H9 (cell line): Measurements from ENCODE around the gene SGCE. TPM values are rescaled to one million over a fixed set of nuclear protein-coding genes. Genes with fewer than 3 reads are reported as not detected.

Experiments used
- DNase-seq: peaks from one replicate; pipeline ENCODE4 v3.0.0-alpha.2; 2017
- H2AFZ ChIP-seq: one replicate; pipeline ENCODE4 v1.6.1; 2013; ENCODE audit warnings: mild to moderate bottlenecking, low read length, control low read depth, moderate library complexity
- H2AK5ac ChIP-seq: 2 replicates; pipeline ENCODE4 v1.6.1; 2013; ENCODE audit warnings: low read length, control low read depth, mixed read lengths; ENCODE audit not compliant: insufficient read length
- H2BK120ac ChIP-seq: one replicate; pipeline ENCODE4 v1.6.1; 2013; ENCODE audit warnings: low read depth, mild to moderate bottlenecking, low read length, control low read depth, inconsistent platforms; ENCODE audit not compliant: poor library complexity, severe bottlenecking
- H2BK12ac ChIP-seq: 2 replicates; pipeline ENCODE4 v1.6.1; 2013; ENCODE audit warnings: low read length, control low read depth, mixed read lengths, low read depth; ENCODE audit not compliant: insufficient read length
- H2BK15ac ChIP-seq: 2 replicates; pipeline ENCODE4 v1.6.1; 2013; ENCODE audit warnings: low read depth, low read length, control low read depth
- H2BK20ac ChIP-seq: one replicate; pipeline ENCODE4 v1.6.1; 2013; ENCODE audit warnings: low read depth, mild to moderate bottlenecking, low read length, control low read depth, inconsistent platforms; ENCODE audit not compliant: poor library complexity, severe bottlenecking
- H2BK5ac ChIP-seq: 2 replicates; pipeline ENCODE4 v1.6.1; 2013; ENCODE audit warnings: low read length, control low read depth, mixed read lengths; ENCODE audit not compliant: insufficient read length
- H3K14ac ChIP-seq: 2 replicates; pipeline ENCODE4 v1.6.1; 2013; ENCODE audit warnings: low read length, control low read depth; ENCODE audit not compliant: insufficient read depth
- H3K18ac ChIP-seq: 2 replicates; pipeline ENCODE4 v1.6.1; 2013; ENCODE audit warnings: low read depth, mild to moderate bottlenecking, mixed read lengths, low read length, control low read depth; ENCODE audit not compliant: insufficient read length
- H3K23ac ChIP-seq: 2 replicates; pipeline ENCODE4 v1.6.1; 2013; ENCODE audit warnings: low read length, control low read depth, mixed read lengths, low read depth; ENCODE audit not compliant: insufficient read length
- H3K23me2 ChIP-seq: 2 replicates; pipeline ENCODE4 v1.6.1; 2013; ENCODE audit warnings: low read depth, mild to moderate bottlenecking, mixed read lengths, low read length, control low read depth; ENCODE audit not compliant: insufficient read length, poor library complexity, severe bottlenecking
- H3K27ac ChIP-seq: 2 replicates; pipeline ENCODE4 v1.5.1; 2013; ENCODE audit warnings: low read length, control low read depth, mixed read lengths, low read depth; ENCODE audit not compliant: insufficient read length
- H3K27me3 ChIP-seq: 2 replicates; pipeline ENCODE4 v1.6.1; 2013; ENCODE audit warnings: low read length, control low read depth, inconsistent platforms; ENCODE audit not compliant: insufficient read depth
- H3K4ac ChIP-seq: 2 replicates; pipeline ENCODE4 v1.6.1; 2013; ENCODE audit warnings: low read depth, mild to moderate bottlenecking, control low read depth, inconsistent platforms, low read length, moderate library complexity
- H3K4me1 ChIP-seq: 2 replicates; pipeline ENCODE4 v1.6.1; 2013; ENCODE audit warnings: low read length, control low read depth, inconsistent platforms; ENCODE audit not compliant: insufficient read depth
- H3K4me2 ChIP-seq: 2 replicates; pipeline ENCODE4 v1.6.1; 2013; ENCODE audit warnings: low read length, control low read depth, mixed read lengths; ENCODE audit not compliant: insufficient read length, insufficient read depth
- H3K56ac ChIP-seq: 2 replicates; pipeline ENCODE4 v1.6.1; 2013; ENCODE audit warnings: low read depth, mild to moderate bottlenecking, mixed read lengths, low read length, control low read depth; ENCODE audit not compliant: insufficient read length
- H3K79me1 ChIP-seq: 2 replicates; pipeline ENCODE4 v1.6.1; 2013; ENCODE audit warnings: low read depth, mild to moderate bottlenecking, moderate library complexity, low read length, control low read depth, inconsistent platforms; ENCODE audit not compliant: insufficient read depth, poor library complexity, severe bottlenecking
- H3K79me2 ChIP-seq: 2 replicates; pipeline ENCODE4 v1.6.1; 2013; ENCODE audit warnings: low read length, control low read depth, inconsistent platforms; ENCODE audit not compliant: insufficient read depth
- H3K9ac ChIP-seq: 2 replicates; pipeline ENCODE4 v1.6.1; 2013; ENCODE audit warnings: low read length, control low read depth, mixed read lengths; ENCODE audit not compliant: insufficient read length; ENCODE audit errors: extremely low read depth
- H3K9me3 ChIP-seq: one replicate; pipeline ENCODE4 v1.6.1; 2013; ENCODE audit warnings: low read depth, low read length, inconsistent platforms; ENCODE audit not compliant: control insufficient read depth
- H3T11ph ChIP-seq: one replicate; pipeline ENCODE4 v1.6.1; 2013; ENCODE audit warnings: mild to moderate bottlenecking, low read length, control low read depth, inconsistent platforms
- H4K20me1 ChIP-seq: one replicate; pipeline ENCODE4 v1.6.1; 2013; ENCODE audit not compliant: control insufficient read depth, insufficient read length, insufficient read depth
- H4K5ac ChIP-seq: 2 replicates; pipeline ENCODE4 v1.6.1; 2013; ENCODE audit warnings: low read depth, mild to moderate bottlenecking, mixed read lengths, low read length, control low read depth; ENCODE audit not compliant: insufficient read length
- H4K8ac ChIP-seq: replicated peaks from 2 replicates; pipeline ENCODE4 v1.6.1; 2013; ENCODE audit warnings: low read length, control low read depth, mixed read lengths, low read depth; ENCODE audit not compliant: insufficient read length
- H4K91ac ChIP-seq: 2 replicates; pipeline ENCODE4 v1.6.1; 2013; ENCODE audit warnings: low read depth, mild to moderate bottlenecking, moderate library complexity, mixed read lengths, low read length, control low read depth; ENCODE audit not compliant: insufficient read length
- H3K27ac Mint-ChIP-seq, 3 experiments: 2 replicates in 2 of 3; 3 replicates in 1 of 3; pipeline ENCODE4 v1.8.0; 2020 to 2021; ENCODE audit warnings: mixed read lengths in 3 of 3, mild to moderate bottlenecking in 1 of 3, moderate library complexity in 1 of 3
- H3K27me3 Mint-ChIP-seq: 2 replicates; pipeline ENCODE4 v1.8.0; 2021; ENCODE audit warnings: low read depth, mild to moderate bottlenecking, moderate library complexity, mixed read lengths
- H3K36me3 Mint-ChIP-seq, 3 experiments: 2 replicates in 2 of 3; 3 replicates in 1 of 3; pipeline ENCODE4 v1.8.0; 2020 to 2021; ENCODE audit warnings: low read depth in 3 of 3, mixed read lengths in 3 of 3; ENCODE audit not compliant: insufficient read depth in 1 of 3
- H3K4me1 Mint-ChIP-seq, 2 experiments: 2 replicates each; pipeline ENCODE4 v1.8.0; 2020; ENCODE audit warnings: mixed read lengths in 2 of 2
- H3K4me3 Mint-ChIP-seq, 2 experiments: 2 replicates in 1 of 2; 3 replicates in 1 of 2; pipeline ENCODE4 v1.8.0; 2020 to 2021; ENCODE audit warnings: mild to moderate bottlenecking in 2 of 2, mixed read lengths in 2 of 2, moderate library complexity in 1 of 2
- H3K9me3 Mint-ChIP-seq, 2 experiments: 2 replicates in 1 of 2; 3 replicates in 1 of 2; pipeline ENCODE4 v1.8.0; 2020; ENCODE audit warnings: mild to moderate bottlenecking in 2 of 2, mixed read lengths in 2 of 2, moderate library complexity in 1 of 2
- WGBS: extraction: QIAGEN DNeasy Blood & Tissue Kit; methylation state at CpG from one replicate; pipeline ENCODE4 v1.1.7; 2013; ENCODE audit warnings: missing lambda C conversion rate, low lambda C conversion rate, mixed read lengths; ENCODE audit not compliant: insufficient read length; ENCODE audit errors: extremely low coverage; 5-methylcytosine and 5-hydroxymethylcytosine counted together
- total RNA-seq: library from RNA; stranded (reverse); gene quantifications from 2 replicates; pipeline ENCODE4 v1.2.1, GENCODE V29; 2021
- TF ChIP-seq, protein P1 (sequence below): fragments of 200-600 bp; sonication (generic); conservative IDR thresholded peaks from 3 replicates; pipeline ENCODE4 v1.8.0; 2021; ENCODE audit warnings: antibody characterized with exemption, mild to moderate bottlenecking

The SGCE gene
- total RNA-seq, 1 experiment from 2014 or later: 30.5 TPM

DNA sequence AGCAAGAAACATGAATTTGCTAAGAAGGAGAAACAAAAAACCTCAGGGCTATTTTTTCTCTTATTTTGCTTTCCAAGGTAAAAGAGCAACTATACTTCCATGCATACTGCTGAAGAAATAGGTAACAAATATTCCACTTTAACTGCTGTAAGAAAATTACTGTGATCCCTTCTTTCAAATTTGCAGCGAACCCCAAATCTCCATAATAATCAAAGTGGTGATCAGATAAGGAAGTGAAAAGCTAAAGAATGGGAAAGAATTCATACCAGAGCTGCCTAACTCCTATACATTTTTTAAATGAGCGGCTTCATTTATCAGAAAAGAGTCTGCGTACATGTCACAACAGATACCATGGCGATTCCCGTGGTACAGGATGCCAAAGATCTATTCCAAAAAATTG lies 7.2 kb downstream of the SGCE start:
- Histone ChIP-seq H3K14ac (no peak overlapping the region), H3K56ac (no peak overlapping the region), H4K20me1 (no peaks in the 10 kb centered on the region), H2AK5ac (no peak overlapping the region), H3K9me3 (no peaks in the 10 kb centered on the region), H3K4me2 (no peak overlapping the region), H3K4me1 (peaks cover 5% of the 10 kb centered on the region; the same call in 1 of the 2 replicates), H3K23me2 (no peaks in the 10 kb centered on the region), H3K79me1 (no peaks in the 10 kb centered on the region), H2BK5ac (no peak overlapping the region), H3K4ac (no peak overlapping the region), H3K18ac (no peak overlapping the region), H3K27me3 (no peaks in the 10 kb centered on the region), H3K27ac (no peak overlapping the region), H4K5ac (no peak overlapping the region), H2AFZ (no peak overlapping the region), H2BK15ac (no peak overlapping the region), H3K9ac (no peak overlapping the region), H2BK12ac (no peak overlapping the region), H2BK120ac (no peak overlapping the region), H3T11ph (no peak overlapping the region), H4K91ac (no peak overlapping the region), H3K79me2 (no peaks in the 10 kb centered on the region; the same call in 1 of the 2 replicates), H2BK20ac (no peak overlapping the region), H4K8ac (no peak overlapping the region), H3K23ac (no peak overlapping the region)
- Mint-ChIP-seq H3K9me3 (no peaks in the 10 kb centered on the region), H3K4me3 (no peak overlapping the region), H3K27me3 (no peaks in the 10 kb centered on the region), H3K27ac (no peak overlapping the region), H3K36me3 (no peaks in the 10 kb centered on the region), H3K4me1 (peaks cover 44 to 47% of the 10 kb centered on the region in 2 experiments)
- WGBS: no CpG with 5 or more reads among the region's 5 CpGs
- TF ChIP-seq, protein P1, sequence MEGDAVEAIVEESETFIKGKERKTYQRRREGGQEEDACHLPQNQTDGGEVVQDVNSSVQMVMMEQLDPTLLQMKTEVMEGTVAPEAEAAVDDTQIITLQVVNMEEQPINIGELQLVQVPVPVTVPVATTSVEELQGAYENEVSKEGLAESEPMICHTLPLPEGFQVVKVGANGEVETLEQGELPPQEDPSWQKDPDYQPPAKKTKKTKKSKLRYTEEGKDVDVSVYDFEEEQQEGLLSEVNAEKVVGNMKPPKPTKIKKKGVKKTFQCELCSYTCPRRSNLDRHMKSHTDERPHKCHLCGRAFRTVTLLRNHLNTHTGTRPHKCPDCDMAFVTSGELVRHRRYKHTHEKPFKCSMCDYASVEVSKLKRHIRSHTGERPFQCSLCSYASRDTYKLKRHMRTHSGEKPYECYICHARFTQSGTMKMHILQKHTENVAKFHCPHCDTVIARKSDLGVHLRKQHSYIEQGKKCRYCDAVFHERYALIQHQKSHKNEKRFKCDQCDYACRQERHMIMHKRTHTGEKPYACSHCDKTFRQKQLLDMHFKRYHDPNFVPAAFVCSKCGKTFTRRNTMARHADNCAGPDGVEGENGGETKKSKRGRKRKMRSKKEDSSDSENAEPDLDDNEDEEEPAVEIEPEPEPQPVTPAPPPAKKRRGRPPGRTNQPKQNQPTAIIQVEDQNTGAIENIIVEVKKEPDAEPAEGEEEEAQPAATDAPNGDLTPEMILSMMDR: no peak
- no peak for DNase-seq
